Stomach (tissue), 9 donors: ENCODE measurements around the gene CEACAM1. TPM values are rescaled to one million over a fixed set of nuclear protein-coding genes. Genes with fewer than 3 reads are reported as not detected.

ENCODE experiments used
- DNase-seq, 2 donors: peaks; one replicate each; pipeline versions ENCODE4 v3.0.0 to v3.0.0-alpha.2; 2013 to 2019
- H3K27ac ChIP-seq, 5 donors: fragments of 200-600 bp in 4 of 5; sonication (generic) in 4 of 5; one replicate each; pipeline ENCODE4 v1.5.1; 2013 to 2019; ENCODE audit warnings: mild to moderate bottlenecking in 1 of 5, moderate library complexity in 1 of 5
- H3K27me3 ChIP-seq, 3 donors: fragments of 200-600 bp; sonication (generic); one replicate each; pipeline ENCODE4 v1.5.1; 2017 to 2019; ENCODE audit warnings: mixed run types in 1 of 3
- H3K36me3 ChIP-seq, 4 donors: fragments of 200-600 bp; sonication (generic); 1 replicate in 3 of 4; 2 replicates in 1 of 4; pipeline ENCODE4 v1.5.1; 2016 to 2019
- H3K4me1 ChIP-seq, 4 donors: fragments of 200-600 bp; sonication (generic); one replicate each; pipeline ENCODE4 v1.5.1; 2016 to 2019
- H3K4me3 ChIP-seq, 4 donors: fragments of 200-600 bp; sonication (generic) in 3 of 4; one replicate each; pipeline ENCODE4 v1.5.1; 2016 to 2019; ENCODE audit warnings: mild to moderate bottlenecking in 1 of 4
- H3K9me3 ChIP-seq, 4 donors: fragments of 200-600 bp; sonication (generic); one replicate each; pipeline ENCODE4 v1.5.1; 2016 to 2019
- CTCF ChIP-seq, 7 experiments: fragments of 450-650 bp in 4 of 7; fragments of 200-600 bp in 3 of 7; sonication (generic) in 3 of 7; IDR thresholded peaks; one replicate each; pipeline ENCODE4 v1.5.1; 2016 to 2019; ENCODE audit warnings: antibody characterized with exemption in 7 of 7, control low read depth in 2 of 7, mild to moderate bottlenecking in 1 of 7
- EP300 ChIP-seq: sonication (generic); formaldehyde crosslinking; IDR thresholded peaks from one replicate; pipeline ENCODE4 v1.6.1; 2017; ENCODE audit warnings: antibody characterized with exemption
- POLR2A ChIP-seq, 4 donors: fragments of 450-650 bp; IDR thresholded peaks; one replicate each; pipeline ENCODE4 v1.6.1; 2016; ENCODE audit warnings: antibody characterized with exemption in 4 of 4, control low read depth in 2 of 4, mild to moderate bottlenecking in 1 of 4, moderate library complexity in 1 of 4
- POLR2AphosphoS5 ChIP-seq, 3 donors: sonication (generic); formaldehyde crosslinking; IDR thresholded peaks; one replicate each; pipeline ENCODE4 v1.6.1; 2016; ENCODE audit warnings: antibody characterized with exemption in 3 of 3
- WGBS, 5 donors: extraction: QIAGEN DNeasy Blood & Tissue Kit in 3 of 5; methylation state at CpG; one replicate each; pipeline versions ENCODE4 v1.1.5 to v1.1.7; 2013 to 2018; 5-methylcytosine and 5-hydroxymethylcytosine counted together
- intact Hi-C: fragments of 100-400 bp; cut with DNase I; formaldehyde crosslinking; loops from one replicate; pipeline ENCODE4 v1.15.1; 2023; ENCODE audit warnings: low total_unique reads
- polyA plus RNA-seq, 3 donors: library from polyadenylated mRNA; stranded (reverse); fragments of 200-250 nt; gene quantifications; one replicate each; pipeline ENCODE4 v1.2.3, GENCODE V29; 2013
- total RNA-seq, 5 donors: library from RNA; depleted of rRNA; stranded (reverse); fragments of >200 nt; gene quantifications; one replicate each; pipeline versions ENCODE4 v1.1.0 to v1.2.3, GENCODE V29; 2014 to 2016
- donor health status: healthy with polysubstance abuse.
- donor health status: Bipolar disorder and iron deficiency.
- donor health status: healthy.

Gene CEACAM1
- total and polyA plus RNA-seq, 8 donors: 0.45 to 99.2 (median 4.1) TPM

DNA sequence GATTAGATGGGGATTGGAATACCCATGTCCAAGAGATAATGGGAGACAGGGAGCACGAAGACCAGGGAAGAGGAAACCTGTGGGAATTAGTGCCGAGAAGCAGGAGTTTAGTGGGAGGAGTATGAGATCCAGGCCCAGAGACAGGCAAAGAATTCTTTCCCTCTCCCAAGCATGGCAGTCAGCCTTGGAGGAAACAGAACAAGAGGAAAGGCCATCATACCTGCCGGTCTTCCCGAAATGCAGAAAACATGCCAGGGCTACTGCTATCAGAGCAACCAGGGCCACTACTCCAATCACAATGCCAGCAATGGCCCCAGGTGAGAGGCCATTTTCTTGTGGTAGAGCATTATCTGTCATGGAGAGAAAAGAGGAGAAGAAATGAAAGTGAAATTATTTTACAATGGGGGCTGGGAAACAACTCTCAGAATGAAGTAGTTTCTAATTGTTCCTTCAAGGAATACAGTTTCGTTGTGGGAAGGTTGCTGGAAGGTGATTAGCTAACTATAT, 16.1 kb downstream of the CEACAM1 start:
- TF ChIP-seq POLR2AphosphoS5 (IDR thresholded peaks at IDR 0.05): no peak
- no peak for TF ChIP-seq CTCF (IDR thresholded peaks at IDR 0.05)
- TF ChIP-seq POLR2A (IDR thresholded peaks at IDR 0.05): no peak
- TF ChIP-seq EP300: no peak
- Histone ChIP-seq H3K27me3 (no peaks in the 10 kb centered on the region), H3K9me3 (peaks cover 0 to 4% (median 0%) of the 10 kb centered on the region in 4 donors), H3K36me3 (peaks cover 0 to 38% (median 9%) of the 10 kb centered on the region in 4 donors), H3K4me3 (no peak overlapping the region), H3K27ac (no peak overlapping the region), H3K4me1 (no peaks in the 10 kb centered on the region)
- WGBS, 5 donors: 84 to 97% (median 89%) methylated on average over 5 of the region's 5 CpGs
- intact Hi-C loops: no loop called here
- no peak for DNase-seq

DNA sequence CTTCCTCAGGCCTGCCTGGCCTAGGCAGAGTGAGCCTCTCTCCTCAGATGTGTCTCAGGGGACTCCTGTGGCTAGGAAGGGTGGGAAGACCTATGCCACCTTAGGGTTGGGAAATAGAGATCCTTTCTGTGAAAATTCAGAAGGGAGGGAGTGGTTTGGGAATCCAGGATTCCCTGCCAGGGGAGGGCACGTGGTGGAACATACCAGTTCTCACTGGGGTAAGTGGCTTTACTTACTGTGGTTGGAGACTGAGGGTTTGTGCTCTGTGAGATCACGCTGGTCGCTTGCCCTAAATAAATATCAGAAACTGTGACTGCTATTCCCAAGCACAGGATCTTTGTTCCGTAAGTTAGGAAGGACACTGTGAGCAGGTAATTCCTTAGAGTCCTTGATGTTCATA, 16.9 kb downstream of the CEACAM1 start:
- Histone ChIP-seq H3K36me3 (peaks cover 0 to 38% (median 9%) of the 10 kb centered on the region in 4 donors), H3K27ac (no peak overlapping the region), H3K4me3 (no peak overlapping the region), H3K4me1 (no peaks in the 10 kb centered on the region), H3K9me3 (no peaks in the 10 kb centered on the region), H3K27me3 (no peaks in the 10 kb centered on the region)
- intact Hi-C loops: no loop called here
- 77 to 89% (median 85%) methylated on average over 4 of the region's 4 CpGs for WGBS, 5 donors
- TF ChIP-seq CTCF (IDR thresholded peaks at IDR 0.05) (no peak), POLR2AphosphoS5 (IDR thresholded peaks at IDR 0.05) (no peak), POLR2A (IDR thresholded peaks at IDR 0.05) (no peak), EP300 (no peak)
- no peak for DNase-seq

- no peak for DNase-seq
- H3K36me3 ChIP-seq: peaks cover 0 to 33% (median 6%) of the 10 kb centered on the region in 4 donors
- no peak overlapping the region for H3K4me3 ChIP-seq
- H3K27ac ChIP-seq: no peak overlapping the region
- H3K27me3 ChIP-seq: no peaks in the 10 kb centered on the region
- intact Hi-C loops: no loop called here
- H3K9me3 ChIP-seq: no peaks in the 10 kb centered on the region
- TF ChIP-seq POLR2A (IDR thresholded peaks at IDR 0.05) (no peak), POLR2AphosphoS5 (IDR thresholded peaks at IDR 0.05) (no peak), CTCF (IDR thresholded peaks at IDR 0.05) (no peak), EP300 (no peak)
- no peaks in the 10 kb centered on the region for H3K4me1 ChIP-seq
Observed at GRCh38 chr19:42508892-42509444, 19.3 kb downstream of the CEACAM1 start.

DNA sequence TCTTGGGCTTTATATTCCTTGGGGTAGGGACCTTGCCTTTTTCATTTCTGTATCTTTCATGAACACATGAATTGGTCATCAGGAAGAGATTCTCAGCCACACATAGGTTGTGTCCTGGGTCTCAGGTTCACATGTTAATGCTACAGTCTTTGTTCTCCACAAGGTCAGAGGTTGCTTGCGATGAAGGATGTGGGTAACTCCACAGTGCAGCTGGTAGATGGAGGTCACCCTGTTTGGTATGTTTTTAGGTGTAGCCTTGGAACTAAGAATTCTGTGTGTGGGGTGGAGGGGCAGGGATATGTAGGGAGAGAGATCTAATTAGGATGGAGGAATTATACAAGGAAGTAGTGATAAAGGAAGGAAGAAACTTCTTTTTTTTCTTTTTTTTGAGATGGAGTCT, 23.2 kb downstream of the CEACAM1 start:
- Histone ChIP-seq H3K9me3 (no peaks in the 10 kb centered on the region), H3K27me3 (no peaks in the 10 kb centered on the region), H3K36me3 (peaks cover 0 to 10% (median 0%) of the 10 kb centered on the region in 4 donors), H3K27ac (no peak overlapping the region), H3K4me1 (no peaks in the 10 kb centered on the region), H3K4me3 (no peak overlapping the region)
- intact Hi-C loops: no loop called here
- TF ChIP-seq EP300 (no peak), POLR2A (IDR thresholded peaks at IDR 0.05) (no peak), CTCF (IDR thresholded peaks at IDR 0.05) (no peak), POLR2AphosphoS5 (IDR thresholded peaks at IDR 0.05) (no peak)
- 67 to 100% (median 100%) methylated on average over 1 of the region's 1 CpG for WGBS, 5 donors
- no peak for DNase-seq
